LNCAP (cell line): ENCODE results near the gene BUD13.

Experiments used
- CTCF ChIP-seq: fragments of 450-650 bp; IDR thresholded peaks from 2 replicates; pipeline ENCODE4 v1.5.1; 2017; ENCODE audit warnings: mild to moderate bottlenecking

BUD13 gene

DNA sequence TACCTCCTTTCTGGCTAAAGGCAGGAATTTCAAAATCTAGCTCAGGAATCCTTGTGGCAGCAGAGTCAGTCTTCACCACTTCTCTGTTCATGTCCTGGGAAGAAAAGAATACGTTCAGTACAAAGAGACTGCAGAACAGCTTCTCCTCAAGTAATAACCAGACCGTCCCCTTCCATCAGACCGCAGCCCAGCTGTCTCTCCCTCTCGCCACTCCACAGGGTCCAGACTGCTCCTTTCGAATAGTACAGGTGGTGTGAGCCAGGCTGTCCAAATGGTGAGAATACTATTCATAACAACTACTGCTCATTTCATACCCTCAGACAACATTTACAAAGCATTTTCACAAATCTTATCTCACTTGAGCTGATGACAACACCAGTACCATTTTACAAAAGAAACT lies 14.2 kb upstream of the BUD13 start:
- no peak for TF ChIP-seq CTCF

DNA sequence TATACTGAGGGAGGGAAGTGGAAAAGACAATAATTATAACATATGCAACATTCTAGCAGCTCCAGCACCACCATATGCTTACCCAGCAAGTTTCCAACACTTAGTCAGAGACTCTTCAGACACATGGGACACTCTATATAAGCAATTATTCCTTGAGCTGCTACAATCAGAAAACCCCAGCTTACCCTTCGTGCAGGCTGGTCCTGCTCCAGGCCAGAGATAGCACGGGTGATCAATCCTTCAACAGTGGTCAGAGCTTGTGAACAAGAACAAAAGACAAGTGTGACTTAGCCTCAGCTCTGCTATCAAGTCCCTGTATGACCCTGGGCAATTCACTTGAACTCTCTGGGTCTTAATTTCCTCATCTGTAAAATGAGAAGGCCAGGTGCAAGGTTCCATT lies 13.5 kb upstream of the BUD13 start:
- TF ChIP-seq CTCF, result no peak

GRCh38 chr11:116782728-116783127 lies 9.9 kb upstream of the BUD13 start:
- TF ChIP-seq CTCF, result no peak

GRCh38 chr11:116778556-116778955 lies 5.8 kb upstream of the BUD13 start:
- TF ChIP-seq CTCF, result no peak

DNA sequence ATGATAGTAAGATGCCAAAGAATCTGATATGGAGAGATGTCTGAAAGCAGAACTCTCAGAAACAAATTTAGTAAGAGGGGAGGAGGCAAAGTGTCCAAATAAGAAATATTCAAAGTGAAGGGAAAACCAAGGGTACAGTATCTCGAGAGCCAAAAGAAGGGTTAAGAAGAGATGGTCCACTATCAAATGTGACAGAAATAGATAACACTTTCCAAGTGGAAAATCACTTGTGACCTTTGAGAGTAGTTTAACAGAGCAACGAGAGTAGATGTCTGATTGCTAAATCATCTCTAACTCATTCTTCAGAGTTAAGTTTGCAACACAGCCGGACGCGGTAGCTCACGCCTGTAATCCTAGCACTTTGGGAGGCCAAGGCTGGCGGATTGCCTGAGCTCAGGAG lies 4.3 kb upstream of the BUD13 start:
- TF ChIP-seq CTCF, result no peak

- no peak for TF ChIP-seq CTCF
Measured at GRCh38 chr11:116776522-116776984, 3.8 kb upstream of the BUD13 start.

GRCh38 chr11:116775975-116776374 lies 3.2 kb upstream of the BUD13 start:
- no peak for TF ChIP-seq CTCF

DNA sequence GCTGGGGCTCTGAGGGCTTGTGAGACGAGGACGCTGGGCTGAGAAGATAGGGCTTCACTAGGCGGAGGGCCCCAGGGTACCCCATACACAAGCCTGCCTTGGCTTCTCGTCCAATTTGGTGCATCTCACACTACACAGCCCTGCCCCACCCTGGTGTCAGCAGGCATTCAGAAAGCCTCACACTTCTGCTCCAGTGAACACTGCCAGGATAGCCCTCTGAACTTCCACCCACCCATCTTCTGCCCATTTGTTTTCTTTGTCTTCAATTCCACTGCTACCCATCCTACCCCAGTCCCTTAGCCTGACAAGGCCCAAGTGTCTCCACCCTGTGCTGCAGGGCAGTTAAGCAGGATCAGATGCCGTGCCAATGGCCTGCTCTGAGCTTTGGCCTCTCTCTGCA lies 1.9 kb upstream of the BUD13 start:
- no peak for TF ChIP-seq CTCF
